GM18861 (cell line): ENCODE data around the gene CAMTA1.

ENCODE experiments used
- ATAC-seq: cut with Tn5 transposase; IDR thresholded peaks from one replicate; pipeline ENCODE4 v1.9.1; 2021; ENCODE audit not compliant: unreplicated experiment

The CAMTA1 gene

DNA sequence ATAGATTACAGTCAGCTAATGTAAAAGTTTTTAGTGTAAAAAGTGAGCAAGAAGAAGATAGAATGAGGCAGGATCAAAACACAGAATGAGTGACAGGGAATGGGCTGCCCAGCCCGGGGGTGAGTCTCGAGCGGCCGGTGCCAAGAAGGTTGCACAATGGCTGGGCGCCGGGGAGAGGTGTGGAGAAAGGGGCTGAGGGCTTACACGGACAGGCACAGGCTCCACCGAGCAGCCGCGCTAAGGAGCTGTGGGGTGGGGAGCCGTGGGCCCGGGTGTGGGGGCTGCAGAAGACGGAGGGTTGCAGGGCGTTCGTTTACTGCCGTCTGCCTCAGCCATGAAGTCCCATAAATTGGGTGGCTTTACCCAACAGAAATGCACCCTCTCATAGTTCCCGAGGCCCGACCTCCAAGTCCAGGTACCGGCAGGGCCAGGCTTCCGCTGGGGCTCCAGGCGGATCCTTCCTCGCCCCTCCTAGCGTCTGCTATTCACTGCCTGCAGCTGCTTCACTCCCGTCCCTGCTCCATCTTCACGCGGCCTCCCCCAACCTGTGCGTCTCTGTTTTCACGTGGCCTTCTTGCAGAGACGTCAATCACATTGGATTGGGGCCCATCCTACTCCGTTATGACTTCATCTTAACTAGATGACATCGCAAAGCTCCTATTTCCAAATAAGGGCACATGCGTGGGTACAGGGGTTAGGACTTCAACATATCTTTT lies 277.2 kb downstream of the CAMTA1 start:
- ATAC-seq, result no peak

DNA sequence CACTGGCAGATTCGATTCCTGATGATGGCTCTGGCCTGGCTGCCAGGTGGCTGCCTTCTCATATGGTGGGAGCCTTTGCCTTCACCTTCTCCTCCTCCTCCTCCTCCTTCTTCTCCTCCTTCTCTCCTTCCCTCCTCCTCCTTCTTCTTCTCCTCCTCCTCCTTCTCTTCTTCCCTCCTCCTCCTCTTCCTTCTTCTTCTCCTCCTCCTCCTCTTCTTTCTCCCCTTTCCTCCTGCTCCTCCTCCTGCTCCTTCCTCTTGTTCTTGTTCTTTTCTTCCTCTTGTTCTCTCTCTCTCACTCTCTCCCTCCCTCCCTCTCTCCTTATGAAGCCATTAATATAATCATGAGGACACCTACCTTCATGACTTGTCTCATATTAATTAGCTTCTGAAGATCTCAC lies 278.7 kb downstream of the CAMTA1 start:
- ATAC-seq, result no peak

DNA sequence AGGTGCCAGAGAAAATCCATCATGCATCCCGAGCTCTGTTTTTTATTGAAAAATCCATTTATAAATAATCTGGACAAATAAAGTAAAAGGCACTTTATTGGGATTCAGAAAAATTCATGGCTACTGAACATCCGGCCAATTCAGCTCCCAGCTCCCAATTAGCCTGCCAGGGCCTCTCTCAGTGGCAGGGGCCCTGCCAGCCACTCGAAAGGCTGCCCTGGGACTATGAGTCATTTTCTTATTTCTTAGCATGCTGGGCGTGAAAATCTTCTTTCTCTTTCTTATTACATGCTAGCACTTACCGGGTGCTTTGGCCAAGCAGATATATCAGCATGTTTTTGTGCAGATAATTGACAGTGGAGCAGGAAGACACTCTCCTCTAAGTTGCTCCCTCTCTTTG lies 283.3 kb downstream of the CAMTA1 start:
- ATAC-seq, result no peak

DNA sequence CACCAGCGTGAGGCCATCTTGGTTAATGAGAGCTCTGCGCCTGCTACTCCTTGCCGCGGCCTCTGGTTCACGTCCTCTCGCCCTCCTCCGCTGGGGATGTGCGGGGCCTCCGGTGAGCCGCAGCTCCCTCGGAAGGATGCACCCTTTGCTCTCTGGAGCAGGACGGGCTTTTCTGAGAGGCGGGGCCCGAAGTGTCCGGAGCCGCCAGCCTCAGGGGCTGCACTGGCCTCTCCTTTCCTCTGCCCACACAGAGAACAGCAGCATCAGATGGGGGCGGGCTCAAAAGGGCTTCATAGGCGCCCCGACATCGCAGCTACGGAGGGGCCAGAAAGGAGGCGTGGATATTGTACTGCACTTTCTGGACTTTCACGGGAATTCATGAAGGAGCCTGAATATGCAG lies 284.7 kb downstream of the CAMTA1 start:
- ATAC-seq, result no peak

DNA sequence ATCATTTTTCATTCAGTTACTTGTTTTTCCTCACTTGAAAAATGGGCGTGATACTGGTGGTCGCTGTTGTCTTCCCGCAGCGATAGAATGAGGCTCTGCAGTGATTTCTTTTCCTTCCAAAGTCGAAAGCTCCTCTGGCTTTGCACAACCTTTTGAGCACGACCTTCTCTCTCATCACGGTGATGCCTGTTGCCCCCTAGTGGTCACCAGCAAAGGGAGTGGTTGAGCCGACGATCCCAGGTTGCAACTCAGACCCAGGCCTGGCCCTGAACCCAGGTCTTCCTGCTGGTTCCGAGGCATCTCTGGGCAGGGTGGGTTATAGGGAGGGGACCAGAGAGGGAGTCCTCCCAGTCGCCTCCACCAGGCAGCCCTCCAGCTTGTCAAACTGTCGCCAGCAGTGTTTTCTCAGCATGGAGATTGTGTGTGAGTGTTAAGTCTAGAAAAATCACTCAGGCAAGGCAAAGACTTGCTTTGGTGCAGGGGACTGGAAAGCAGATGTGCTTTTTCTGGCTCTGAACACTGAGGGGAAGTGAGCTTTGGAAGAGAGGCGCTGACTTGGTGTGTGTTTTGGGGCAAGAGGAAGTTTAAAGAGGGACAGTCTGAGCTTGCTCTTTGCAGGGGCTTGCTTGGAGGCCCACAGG lies 285.3 kb downstream of the CAMTA1 start:
- ATAC-seq, result no peak

DNA sequence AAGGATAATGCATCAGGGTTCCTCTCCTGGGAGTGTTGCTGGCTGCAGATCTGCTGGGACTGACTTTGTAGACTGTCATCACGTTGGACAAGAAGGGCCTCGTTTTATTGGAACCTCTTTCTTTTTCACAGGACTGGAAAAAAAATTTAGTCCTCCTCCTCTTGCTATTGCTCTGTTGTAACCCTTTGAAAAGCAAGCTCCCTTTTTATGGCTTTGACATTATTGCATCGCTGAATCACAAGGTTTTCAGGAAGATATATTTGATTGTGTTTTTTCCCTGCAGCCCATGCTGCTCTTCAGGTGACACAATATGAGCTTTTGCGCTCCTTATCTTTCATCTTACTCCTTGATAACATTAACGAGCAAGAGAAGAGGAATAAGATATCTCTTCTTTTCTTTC lies 290.9 kb downstream of the CAMTA1 start:
- no peak for ATAC-seq

DNA sequence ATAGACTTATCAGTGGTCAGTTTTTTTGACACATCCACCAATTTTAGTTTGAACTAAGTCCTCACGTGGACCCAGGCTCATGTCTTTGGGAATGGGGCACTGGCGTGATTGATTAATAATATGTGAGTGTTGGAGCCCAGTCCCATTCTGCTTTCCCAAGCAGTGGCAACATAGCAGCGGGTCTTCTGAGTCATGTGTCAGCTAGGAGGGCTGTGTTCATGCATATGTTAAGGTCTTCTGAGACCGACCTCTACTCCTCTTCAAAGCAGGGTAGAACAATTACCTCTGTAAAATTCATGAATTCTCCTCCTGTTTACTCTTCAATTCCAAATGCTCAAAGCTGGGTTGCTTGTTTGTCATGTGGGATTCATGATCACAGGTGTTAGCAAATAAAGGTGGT lies 291.3 kb downstream of the CAMTA1 start:
- no peak for ATAC-seq

DNA sequence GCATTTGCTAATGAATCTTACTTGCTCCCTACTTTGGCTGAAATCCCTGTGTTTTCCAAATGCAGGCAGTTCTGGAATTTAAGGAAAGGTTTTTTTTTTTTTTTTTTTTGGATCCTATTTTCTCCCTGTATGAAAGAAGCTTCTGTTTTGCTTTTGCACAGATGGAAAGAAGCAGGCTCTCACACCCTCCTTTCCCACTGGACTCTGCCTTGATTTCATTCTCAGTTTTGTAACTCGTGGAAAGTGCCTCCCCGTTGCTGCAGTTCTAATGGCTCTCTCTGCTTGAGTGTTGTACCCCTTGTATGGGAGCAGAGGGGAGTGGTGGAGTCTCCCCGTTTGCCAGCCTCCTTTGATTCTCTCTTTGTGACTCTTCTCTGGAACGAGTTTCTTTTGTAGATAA lies 291.9 kb downstream of the CAMTA1 start:
- ATAC-seq, result no peak

DNA sequence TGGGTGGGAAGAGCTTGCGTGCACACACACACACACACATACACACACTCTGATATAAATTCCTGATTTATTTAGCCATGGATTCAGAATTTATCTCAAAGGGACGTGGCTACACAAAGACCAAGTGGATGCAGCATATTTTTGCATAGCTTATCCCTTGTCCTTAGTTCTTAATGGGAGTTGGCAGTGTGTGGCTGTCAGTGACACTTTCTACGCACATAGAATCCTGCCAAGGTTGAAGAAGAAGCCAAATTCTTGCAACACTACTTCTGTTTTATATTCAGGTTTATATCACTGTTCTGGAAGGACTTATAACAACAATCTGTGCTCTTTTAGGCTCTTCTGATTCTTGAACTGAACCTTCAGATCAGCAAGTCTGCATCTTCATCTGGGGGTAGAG lies 292.7 kb downstream of the CAMTA1 start:
- ATAC-seq, result no peak

DNA sequence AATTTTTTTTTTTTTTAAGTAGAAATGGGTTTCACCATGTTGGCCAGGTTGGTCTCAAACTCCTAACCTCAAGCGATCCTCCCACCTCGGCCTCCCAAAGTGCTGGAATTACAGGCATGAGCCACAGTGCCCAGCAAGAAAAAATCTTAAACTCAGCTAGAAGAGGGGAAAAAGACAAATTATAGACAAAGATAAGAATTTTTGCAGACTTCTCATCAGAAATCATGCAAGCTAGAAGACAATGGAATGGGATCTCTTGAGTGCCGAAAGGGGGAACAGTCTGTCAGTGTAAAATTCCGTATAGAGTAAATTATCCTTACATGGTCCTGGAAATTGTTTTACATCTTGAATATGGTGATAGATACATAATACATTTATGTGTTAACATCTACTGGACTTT lies 294.4 kb downstream of the CAMTA1 start:
- no peak for ATAC-seq

DNA sequence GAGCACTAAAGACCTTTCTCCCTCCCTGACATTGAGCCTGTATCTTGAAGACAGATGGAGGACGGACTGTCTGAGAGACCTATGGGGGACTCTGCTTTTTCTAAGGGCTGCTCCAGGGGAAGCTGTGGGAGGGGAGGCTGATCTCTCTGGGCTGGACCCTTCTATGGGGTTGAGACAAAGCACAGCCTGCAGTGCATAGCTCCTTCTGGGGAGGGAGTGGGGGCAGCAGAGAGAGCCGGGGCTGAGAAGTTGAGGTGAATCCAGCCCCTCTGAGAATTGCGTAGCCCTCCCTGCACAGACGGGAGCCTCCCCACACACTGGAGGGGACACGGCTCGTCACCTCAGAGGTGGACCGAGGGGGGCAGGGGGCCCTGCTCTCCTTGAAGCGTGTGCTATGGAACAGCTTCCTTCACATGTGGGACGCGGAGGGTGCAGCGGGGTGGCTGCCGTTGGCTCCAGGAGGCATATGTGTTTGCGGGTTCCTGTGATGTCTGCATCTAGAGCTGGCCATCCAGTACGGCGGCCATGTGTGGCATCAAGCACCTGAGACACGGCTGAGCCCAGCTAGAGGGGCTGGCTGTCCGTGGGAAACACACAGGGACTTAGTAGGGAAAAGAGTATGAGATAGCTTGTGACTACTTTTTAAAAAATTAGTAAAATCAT lies 299.1 kb downstream of the CAMTA1 start:
- ATAC-seq, result no peak

DNA sequence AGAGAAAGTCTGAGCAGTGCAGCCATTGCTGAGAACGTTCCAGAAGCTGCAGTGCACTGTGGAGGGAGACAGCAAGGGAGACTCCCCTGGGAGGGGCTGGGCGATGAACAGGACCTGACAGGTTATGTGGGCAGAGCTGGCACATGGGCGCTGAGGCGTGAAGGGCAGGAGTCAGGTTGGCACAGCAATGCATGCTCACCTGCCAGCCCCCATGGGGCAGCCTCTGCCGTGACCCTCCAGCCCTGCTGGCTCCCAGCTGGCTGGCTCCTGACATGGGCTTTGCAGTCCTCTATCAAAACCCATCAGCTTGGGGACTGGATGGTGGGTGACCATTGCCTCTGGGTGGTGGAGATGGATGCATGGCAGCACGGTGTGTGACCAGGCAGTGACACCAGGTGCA lies 300.3 kb downstream of the CAMTA1 start:
- ATAC-seq, result no peak

DNA sequence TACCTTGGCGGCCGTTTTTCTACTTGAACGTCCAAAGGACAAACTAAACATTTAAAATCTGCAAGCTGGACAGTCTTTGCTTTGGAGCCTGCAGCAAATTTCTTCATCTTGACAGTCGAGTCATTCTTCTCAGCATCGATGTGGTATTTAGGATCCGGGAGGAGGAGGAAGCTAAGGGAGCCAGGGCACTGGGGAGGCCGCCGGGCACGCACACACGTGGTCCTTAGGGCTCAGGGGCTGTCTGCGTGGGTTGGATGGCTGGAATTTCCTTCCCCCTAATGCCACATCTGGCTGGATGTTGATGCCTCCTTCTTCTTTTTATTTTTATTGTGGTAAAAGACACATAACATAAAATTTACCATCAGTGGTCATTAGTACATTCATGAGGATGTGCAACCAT lies 300.9 kb downstream of the CAMTA1 start:
- ATAC-seq, result no peak

DNA sequence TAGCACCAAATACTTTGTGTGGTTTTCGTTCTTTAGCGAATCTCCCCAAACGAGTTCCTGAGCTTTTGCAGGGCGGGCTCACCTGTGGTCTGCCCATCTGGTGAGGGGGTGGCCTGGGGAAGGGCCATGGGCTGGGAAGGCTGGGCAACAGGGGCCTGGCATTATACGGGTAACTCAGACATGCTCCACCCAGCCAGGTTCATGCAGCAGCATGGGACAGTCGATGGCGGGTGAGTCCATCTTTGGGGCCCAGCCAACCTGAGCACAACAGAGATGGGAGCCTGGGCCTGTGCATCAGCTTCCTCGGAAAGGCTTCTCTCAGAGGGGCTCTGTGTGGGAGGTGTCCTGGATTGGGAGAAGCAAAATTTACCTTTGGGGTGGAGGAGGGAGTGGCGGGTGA lies 302.6 kb downstream of the CAMTA1 start:
- no peak for ATAC-seq

DNA sequence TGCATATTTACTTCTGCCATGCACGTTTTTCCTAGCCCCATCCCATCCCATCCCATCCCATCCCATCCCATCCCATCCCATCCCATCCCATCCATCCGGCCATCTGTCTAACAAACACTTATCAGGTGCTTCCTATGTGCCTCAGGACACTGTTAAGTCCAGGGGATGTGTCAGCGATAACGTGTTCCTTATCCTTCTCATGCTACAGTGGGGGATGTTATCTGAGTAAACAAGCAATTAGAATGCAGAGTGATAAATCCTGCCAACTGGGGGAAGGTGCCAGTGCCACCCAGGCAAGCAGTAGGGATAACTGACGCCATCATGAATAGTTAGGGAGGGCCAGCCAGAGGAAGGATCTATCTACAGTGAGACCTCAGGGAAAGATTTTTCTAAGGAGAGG lies 304.2 kb downstream of the CAMTA1 start:
- no peak for ATAC-seq

DNA sequence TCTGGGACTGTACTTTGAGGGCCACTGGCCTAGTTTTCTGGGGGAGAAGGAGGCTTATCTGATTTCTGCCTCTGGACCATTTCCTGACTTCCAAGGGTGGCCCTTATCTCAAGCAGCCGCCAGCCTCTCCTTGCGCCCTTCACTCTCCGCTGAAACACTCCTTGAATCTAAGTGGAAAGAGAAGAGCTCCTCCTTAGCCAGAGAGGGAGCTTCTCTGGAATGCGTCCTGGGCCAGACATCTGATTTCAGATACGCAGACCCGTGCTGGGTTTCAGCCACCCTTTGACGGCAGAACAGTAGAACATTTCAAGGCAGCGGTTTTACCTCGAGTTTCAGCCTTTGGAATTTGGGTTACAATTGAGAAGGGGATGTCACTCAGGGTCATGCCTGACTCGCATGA lies 308.0 kb downstream of the CAMTA1 start:
- no peak for ATAC-seq

DNA sequence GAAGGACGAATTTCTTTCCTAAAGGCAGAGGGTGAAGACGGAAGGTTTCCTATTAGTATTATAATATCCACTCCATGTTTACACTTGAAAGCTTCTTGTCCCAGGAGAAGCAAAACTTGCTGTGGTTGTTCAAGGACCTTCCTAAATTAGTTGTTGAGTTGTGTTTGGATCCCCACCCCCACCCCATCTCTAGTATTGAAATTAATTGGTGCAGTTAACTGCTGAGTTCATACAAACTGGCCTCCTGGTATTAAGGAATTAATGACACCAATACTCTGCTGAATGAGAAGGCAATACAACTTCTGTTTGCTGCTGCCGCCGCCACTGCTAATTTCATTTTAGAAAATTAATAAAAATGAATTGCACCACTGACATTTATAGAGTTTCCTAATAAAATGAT lies 308.8 kb downstream of the CAMTA1 start:
- no peak for ATAC-seq

DNA sequence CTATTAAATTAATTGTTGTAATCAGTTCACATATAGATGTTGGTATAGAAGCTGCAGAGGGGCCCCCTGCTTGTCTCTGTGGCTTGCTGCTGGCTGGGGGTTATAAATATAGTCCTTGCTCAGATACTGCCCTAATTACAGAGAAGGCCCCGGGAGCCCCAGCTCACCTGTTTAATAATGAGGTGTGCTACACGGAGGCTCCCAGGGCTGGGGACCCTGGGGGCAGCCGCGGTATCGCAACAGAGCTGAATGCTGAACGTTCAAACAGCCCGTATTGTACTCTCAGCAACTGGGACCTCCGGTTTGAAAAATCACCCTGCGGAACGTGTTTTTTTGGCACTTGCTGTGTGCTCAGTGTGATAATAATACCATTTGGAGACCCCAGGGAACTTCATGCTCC lies 309.3 kb downstream of the CAMTA1 start:
- ATAC-seq, result no peak

DNA sequence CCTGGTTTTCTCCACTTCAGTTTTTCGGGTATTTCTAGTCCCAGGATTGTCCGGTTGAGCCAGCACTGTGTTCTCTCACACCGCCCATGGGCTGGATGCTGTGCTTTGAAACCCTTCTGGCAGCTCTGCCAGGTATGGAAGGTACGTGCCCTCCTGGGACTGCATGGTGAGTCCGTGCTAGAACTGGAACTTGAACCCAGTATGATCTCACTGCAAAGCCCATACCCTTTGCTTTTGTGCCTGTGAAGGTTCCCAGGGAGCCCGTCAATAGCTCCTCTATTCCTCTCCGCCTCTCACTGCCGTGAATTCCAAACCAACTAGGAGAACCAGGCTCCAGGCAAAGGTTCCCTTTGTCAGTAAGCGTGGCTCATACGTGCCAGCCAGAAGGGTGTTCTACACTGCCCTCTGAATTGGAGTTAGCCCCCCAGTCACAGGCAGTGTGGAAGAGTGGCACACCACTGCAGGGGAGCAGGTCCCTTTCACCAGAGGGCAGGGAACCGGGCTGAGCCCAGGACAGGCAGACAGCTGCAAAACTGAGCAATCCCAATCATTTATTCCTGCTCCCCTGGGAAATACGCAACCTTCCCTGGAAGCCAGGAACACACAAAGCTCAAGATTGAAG lies 310.2 kb downstream of the CAMTA1 start:
- no peak for ATAC-seq

DNA sequence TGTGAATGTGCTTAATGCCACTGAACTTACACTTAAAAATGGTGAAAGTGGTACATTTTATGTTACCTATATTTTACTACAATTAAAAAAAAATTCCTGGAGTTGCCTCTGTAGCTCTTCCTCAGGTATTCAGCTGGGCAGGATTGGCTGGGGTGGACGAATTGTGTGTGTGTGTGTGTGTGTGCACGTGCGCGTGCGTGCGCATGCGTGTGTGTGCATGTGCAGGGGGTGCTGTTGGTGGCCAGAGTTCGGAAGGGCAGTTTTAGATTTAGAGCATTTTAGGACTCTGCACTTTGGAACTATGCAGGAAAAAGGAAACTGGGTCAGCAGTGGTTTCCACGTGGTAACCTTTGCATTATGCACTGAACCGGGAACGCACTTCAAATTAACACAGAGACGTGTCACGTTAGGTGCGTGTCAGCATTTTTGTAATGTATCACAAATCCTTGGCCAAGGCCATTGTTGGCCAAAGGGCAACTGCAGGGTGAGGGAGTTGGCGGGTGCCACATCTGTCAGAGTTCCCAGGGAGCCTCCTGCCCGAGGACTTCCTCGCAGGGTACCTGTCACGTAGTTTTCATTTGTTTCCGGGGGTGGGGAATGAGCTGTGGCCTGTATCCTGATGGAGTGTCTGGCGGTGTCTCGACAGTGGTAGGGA lies 312.8 kb downstream of the CAMTA1 start:
- ATAC-seq, result no peak

DNA sequence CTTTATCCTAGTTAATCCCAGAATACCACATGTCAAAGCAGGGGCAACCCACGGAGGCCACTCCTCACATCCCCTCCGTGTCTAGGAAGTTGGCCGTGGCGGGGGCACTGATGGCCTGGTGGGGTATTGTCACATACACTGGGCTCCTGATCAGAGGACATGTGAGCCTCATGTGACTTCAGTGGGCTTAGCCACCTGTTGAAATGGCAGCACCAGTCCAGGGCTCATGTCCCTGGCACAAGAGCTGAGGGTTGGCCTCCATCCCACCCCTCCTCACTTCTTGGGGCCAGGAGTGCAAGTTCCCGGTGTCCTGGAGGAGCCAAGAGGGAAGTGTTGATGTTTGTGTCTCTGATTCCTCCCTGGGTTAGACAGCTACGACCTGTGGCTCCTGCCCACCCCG lies 313.4 kb downstream of the CAMTA1 start:
- ATAC-seq, result no peak

DNA sequence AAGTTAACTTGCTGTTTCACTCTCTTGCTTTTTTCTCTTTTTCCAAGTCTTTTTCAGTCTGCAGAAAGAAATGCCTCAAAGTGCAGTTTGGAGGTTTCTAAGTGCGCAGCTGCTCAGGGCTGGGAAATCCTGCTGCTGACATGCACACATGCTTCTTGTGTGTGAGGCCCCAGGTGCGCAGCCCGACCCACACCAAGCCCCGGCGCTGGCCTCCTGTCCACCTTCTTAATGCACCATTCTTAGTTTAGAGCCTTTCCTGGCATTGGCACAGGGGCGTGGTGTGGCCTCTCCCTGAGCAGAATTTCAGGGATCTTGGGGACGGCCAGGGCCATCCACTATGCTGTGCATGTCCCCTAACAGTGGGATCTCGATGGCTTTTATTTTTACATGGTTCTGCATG lies 315.2 kb downstream of the CAMTA1 start:
- no peak for ATAC-seq
